K562 (cell line): ENCODE results near the gene CEACAM18. TPM values are rescaled to one million over a fixed set of nuclear protein-coding genes. Genes with fewer than 3 reads are reported as not detected.

Experiments
- CXXC5 ChIP-seq: fragments of 250-450 bp; sonication (Bioruptor Pico); IDR thresholded peaks from 2 replicates; pipeline ENCODE4 v1.8.0; 2022; ENCODE audit warnings: inconsistent platforms, mild to moderate bottlenecking, moderate library complexity
- FOSL1 ChIP-seq: fragments of 200-800 bp; sonication (Bioruptor generic); conservative IDR thresholded peaks from 2 replicates; pipeline ENCODE4 v1.6.1; 2016; ENCODE audit warnings: missing genetic modification characterization, missing compliant biosample characterization
- RAD51 ChIP-seq: fragments of 450-650 bp; IDR thresholded peaks from 2 replicates; pipeline ENCODE4 v1.7.1; 2016; ENCODE audit warnings: low read depth, mild to moderate bottlenecking, borderline replicate concordance
- polyA plus RNA-seq, 8 experiments: library from polyadenylated mRNA; depleted of rRNA in 4 of 8; stranded (reverse) in 5 of 8; unstranded in 3 of 8; fragments of >200 nt; fragmentation: Nextera tagmentation in 2 of 8; fragmentation: Illumina TruSeq in 1 of 8; extraction: Ambion mirVana in 2 of 8; extraction: Trizol in 1 of 8; gene quantifications; 2 replicates each; pipeline versions ENCODE4 v1.2.1 to v1.2.3, GENCODE V29; 2011 to 2014; ENCODE audit warnings: inconsistent platforms in 1 of 8, missing spikeins in 1 of 8
- total RNA-seq, 7 experiments: library from RNA; depleted of rRNA in 6 of 7; stranded (reverse); fragments of >200 nt in 6 of 7; fragmentation: Illumina TruSeq in 2 of 7; extraction: Trizol in 2 of 7; gene quantifications; 2 replicates each; pipeline versions ENCODE4 v1.2.1 to v1.2.3, GENCODE V29; 2011 to 2021; ENCODE audit warnings: low replicate concordance in 1 of 7
- TF ChIP-seq, protein P1 (sequence below), 2 experiments: fragments of 200-800 bp in 1 of 2; sonication (Bioruptor generic) in 1 of 2; sonication (generic) in 1 of 2; formaldehyde crosslinking in 1 of 2; IDR thresholded peaks in 1 of 2; conservative IDR thresholded peaks in 1 of 2; 2 replicates each; pipeline versions ENCODE4 v1.5.0 to v1.6.1; 2016 to 2020; ENCODE audit warnings: missing compliant biosample characterization in 1 of 2, missing genetic modification characterization in 1 of 2, missing genetic modification reagents in 1 of 2
- TF ChIP-seq, protein P2 (sequence below), 2 experiments: fragments of 450-650 bp; formaldehyde crosslinking in 1 of 2; IDR thresholded peaks; 2 replicates each; pipeline versions ENCODE4 v1.4.0 to v1.6.1; 2014 to 2020; ENCODE audit warnings: mild to moderate bottlenecking in 2 of 2, borderline replicate concordance in 1 of 2, low read depth in 1 of 2
- TF ChIP-seq, protein P3 (sequence below), 2 experiments: fragments of 450-650 bp; IDR thresholded peaks; 2 replicates each; pipeline ENCODE4 v1.6.1; 2016
- TF ChIP-seq, protein P4 (sequence below): fragments of 200-800 bp; sonication (Bioruptor generic); IDR thresholded peaks from 2 replicates; pipeline ENCODE4 v1.6.1; 2017; ENCODE audit warnings: missing genetic modification characterization, missing compliant biosample characterization
- TF ChIP-seq, protein P5 (sequence below): fragments of 450-650 bp; formaldehyde crosslinking; IDR thresholded peaks from 2 replicates; pipeline ENCODE4 v1.4.0; 2020; ENCODE audit warnings: mild to moderate bottlenecking, moderate library complexity
- TF ChIP-seq, protein P6 (sequence below): conservative IDR thresholded peaks from 2 replicates; pipeline ENCODE4 v1.6.1; 2011; ENCODE audit warnings: low read depth, mild to moderate bottlenecking, low read length; ENCODE audit not compliant: control insufficient read depth

The CEACAM18 gene
- total and polyA plus RNA-seq, 9 of the 15 experiments (the other 6 are each of a cell fraction or from before 2014, with no cell fraction given), result 0.08 to 0.24 (median 0.15) TPM; not detected in 3

DNA sequence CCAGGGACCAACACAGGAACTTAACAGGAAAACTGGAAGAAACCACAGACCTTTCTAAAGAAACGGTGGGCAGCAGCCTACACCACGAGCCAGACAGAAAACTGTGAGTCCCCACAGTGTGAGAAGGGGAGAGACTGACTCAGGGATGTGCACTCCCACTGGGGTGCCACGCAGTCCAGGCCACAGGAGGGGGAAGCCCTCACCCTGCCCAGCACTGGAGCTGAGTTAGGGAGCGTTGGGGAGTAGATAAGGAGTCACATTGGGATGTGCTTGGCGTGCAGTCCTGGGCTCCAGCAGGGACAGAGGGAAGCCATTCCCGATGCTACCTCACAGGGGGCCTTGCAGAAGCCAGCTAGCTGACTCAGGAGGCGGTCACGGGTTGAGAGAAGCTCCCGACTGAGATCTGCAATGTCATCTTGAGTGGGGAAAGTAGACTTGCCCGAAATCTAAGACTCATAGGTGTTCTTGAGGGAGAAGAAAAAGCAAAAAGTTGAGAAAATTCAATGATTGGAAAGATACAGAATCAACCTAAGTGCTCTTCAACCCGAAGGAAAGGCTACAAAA, 37.4 kb upstream of the CEACAM18 start (continued):
- TF ChIP-seq, protein P1, sequence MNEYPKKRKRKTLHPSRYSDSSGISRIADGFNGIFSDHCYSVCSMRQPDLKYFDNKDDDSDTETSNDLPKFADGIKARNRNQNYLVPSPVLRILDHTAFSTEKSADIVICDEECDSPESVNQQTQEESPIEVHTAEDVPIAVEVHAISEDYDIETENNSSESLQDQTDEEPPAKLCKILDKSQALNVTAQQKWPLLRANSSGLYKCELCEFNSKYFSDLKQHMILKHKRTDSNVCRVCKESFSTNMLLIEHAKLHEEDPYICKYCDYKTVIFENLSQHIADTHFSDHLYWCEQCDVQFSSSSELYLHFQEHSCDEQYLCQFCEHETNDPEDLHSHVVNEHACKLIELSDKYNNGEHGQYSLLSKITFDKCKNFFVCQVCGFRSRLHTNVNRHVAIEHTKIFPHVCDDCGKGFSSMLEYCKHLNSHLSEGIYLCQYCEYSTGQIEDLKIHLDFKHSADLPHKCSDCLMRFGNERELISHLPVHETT (CRISPR knock-in tag; conservative IDR thresholded peaks at IDR 0.05 in 1 of 2, IDR thresholded peaks at IDR 0.05 in 1 of 2), result peak in 1 of 2 experiments; percentile 51; a peak in 1 of 4 replicates
- TF ChIP-seq, protein P2, sequence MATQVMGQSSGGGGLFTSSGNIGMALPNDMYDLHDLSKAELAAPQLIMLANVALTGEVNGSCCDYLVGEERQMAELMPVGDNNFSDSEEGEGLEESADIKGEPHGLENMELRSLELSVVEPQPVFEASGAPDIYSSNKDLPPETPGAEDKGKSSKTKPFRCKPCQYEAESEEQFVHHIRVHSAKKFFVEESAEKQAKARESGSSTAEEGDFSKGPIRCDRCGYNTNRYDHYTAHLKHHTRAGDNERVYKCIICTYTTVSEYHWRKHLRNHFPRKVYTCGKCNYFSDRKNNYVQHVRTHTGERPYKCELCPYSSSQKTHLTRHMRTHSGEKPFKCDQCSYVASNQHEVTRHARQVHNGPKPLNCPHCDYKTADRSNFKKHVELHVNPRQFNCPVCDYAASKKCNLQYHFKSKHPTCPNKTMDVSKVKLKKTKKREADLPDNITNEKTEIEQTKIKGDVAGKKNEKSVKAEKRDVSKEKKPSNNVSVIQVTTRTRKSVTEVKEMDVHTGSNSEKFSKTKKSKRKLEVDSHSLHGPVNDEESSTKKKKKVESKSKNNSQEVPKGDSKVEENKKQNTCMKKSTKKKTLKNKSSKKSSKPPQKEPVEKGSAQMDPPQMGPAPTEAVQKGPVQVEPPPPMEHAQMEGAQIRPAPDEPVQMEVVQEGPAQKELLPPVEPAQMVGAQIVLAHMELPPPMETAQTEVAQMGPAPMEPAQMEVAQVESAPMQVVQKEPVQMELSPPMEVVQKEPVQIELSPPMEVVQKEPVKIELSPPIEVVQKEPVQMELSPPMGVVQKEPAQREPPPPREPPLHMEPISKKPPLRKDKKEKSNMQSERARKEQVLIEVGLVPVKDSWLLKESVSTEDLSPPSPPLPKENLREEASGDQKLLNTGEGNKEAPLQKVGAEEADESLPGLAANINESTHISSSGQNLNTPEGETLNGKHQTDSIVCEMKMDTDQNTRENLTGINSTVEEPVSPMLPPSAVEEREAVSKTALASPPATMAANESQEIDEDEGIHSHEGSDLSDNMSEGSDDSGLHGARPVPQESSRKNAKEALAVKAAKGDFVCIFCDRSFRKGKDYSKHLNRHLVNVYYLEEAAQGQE (IDR thresholded peaks at IDR 0.05; ENCODE audit: borderline replicate concordance), result peak; percentile 27; the same call in 1 of the 2 replicates
- TF ChIP-seq, protein P2 (CRISPR knock-in tag; IDR thresholded peaks at IDR 0.05; ENCODE audit: low read depth), result peak; percentile 46; the same call in 1 of the 2 replicates
- TF ChIP-seq, protein P3, sequence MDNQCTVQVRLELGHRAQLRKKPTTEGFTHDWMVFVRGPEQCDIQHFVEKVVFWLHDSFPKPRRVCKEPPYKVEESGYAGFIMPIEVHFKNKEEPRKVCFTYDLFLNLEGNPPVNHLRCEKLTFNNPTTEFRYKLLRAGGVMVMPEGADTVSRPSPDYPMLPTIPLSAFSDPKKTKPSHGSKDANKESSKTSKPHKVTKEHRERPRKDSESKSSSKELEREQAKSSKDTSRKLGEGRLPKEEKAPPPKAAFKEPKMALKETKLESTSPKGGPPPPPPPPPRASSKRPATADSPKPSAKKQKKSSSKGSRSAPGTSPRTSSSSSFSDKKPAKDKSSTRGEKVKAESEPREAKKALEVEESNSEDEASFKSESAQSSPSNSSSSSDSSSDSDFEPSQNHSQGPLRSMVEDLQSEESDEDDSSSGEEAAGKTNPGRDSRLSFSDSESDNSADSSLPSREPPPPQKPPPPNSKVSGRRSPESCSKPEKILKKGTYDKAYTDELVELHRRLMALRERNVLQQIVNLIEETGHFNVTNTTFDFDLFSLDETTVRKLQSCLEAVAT (IDR thresholded peaks at IDR 0.05), result no peak
- TF ChIP-seq CXXC5 (CRISPR knock-in tag) (0 out of 2 replicates have a peak, but pooled peaks have one; percentile 6), RAD51 (peak; percentile 46; the same call in 1 of the 2 replicates), FOSL1 (tag) (peak; percentile 76)
- TF ChIP-seq, protein P4, sequence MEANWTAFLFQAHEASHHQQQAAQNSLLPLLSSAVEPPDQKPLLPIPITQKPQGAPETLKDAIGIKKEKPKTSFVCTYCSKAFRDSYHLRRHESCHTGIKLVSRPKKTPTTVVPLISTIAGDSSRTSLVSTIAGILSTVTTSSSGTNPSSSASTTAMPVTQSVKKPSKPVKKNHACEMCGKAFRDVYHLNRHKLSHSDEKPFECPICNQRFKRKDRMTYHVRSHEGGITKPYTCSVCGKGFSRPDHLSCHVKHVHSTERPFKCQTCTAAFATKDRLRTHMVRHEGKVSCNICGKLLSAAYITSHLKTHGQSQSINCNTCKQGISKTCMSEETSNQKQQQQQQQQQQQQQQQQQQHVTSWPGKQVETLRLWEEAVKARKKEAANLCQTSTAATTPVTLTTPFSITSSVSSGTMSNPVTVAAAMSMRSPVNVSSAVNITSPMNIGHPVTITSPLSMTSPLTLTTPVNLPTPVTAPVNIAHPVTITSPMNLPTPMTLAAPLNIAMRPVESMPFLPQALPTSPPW (CRISPR knock-in tag), result 0 out of 2 replicates have a peak, but pooled peaks have one; percentile 49
- TF ChIP-seq, protein P5, sequence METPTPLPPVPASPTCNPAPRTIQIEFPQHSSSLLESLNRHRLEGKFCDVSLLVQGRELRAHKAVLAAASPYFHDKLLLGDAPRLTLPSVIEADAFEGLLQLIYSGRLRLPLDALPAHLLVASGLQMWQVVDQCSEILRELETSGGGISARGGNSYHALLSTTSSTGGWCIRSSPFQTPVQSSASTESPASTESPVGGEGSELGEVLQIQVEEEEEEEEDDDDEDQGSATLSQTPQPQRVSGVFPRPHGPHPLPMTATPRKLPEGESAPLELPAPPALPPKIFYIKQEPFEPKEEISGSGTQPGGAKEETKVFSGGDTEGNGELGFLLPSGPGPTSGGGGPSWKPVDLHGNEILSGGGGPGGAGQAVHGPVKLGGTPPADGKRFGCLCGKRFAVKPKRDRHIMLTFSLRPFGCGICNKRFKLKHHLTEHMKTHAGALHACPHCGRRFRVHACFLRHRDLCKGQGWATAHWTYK, result peak; percentile 54; the same call in 1 of the 2 replicates
- TF ChIP-seq, protein P6, sequence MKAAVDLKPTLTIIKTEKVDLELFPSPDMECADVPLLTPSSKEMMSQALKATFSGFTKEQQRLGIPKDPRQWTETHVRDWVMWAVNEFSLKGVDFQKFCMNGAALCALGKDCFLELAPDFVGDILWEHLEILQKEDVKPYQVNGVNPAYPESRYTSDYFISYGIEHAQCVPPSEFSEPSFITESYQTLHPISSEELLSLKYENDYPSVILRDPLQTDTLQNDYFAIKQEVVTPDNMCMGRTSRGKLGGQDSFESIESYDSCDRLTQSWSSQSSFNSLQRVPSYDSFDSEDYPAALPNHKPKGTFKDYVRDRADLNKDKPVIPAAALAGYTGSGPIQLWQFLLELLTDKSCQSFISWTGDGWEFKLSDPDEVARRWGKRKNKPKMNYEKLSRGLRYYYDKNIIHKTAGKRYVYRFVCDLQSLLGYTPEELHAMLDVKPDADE, result no peak
